ENCODE results near the gene B3GNT7. TPM values are rescaled to one million over a fixed set of nuclear protein-coding genes. Genes with fewer than 3 reads are reported as not detected.

B3GNT7 gene
- total RNA-seq, 2 donors from 2014 or later, result 13.0 to 32.3 TPM

- 93 to 96% methylated on average over 2 to 4 of the region's 4 CpGs for WGBS, 2 experiments (ENCODE audit: insufficient coverage in 1 of 2, insufficient read length in 1 of 2)
- Histone ChIP-seq H3K4me3 (ENCODE audit: low read length) (no peak overlapping the region), H3K27ac (ENCODE audit: low read depth, low read length) (no peak overlapping the region), H3K9ac (ENCODE audit: extremely low read depth, low read length, poor library complexity, severe bottlenecking) (no peak overlapping the region), H3K27me3 (ENCODE audit: control insufficient read depth, insufficient read depth, low read length, poor library complexity, severe bottlenecking) (no peaks in the 10 kb centered on the region), H3K36me3 (ENCODE audit: control insufficient read depth, insufficient read depth, low read length) (peaks cover 42% of the 10 kb centered on the region), H3K4me1 (ENCODE audit: control insufficient read depth, insufficient read depth, low read length) (peaks cover 7% of the 10 kb centered on the region), H3K9me3 (ENCODE audit: control insufficient read depth, low read length) (no peaks in the 10 kb centered on the region)
- peaks cover 20% of the 10 kb centered on the region for H3K4me1 Mint-ChIP-seq
- no peak for TF ChIP-seq CTCF (conservative IDR thresholded peaks at IDR 0.05)
- H3K27me3 Mint-ChIP-seq (ENCODE audit: insufficient read depth), result no peaks in the 10 kb centered on the region
- H3K36me3 Mint-ChIP-seq (ENCODE audit: low read depth), result peaks cover 25% of the 10 kb centered on the region
- no peak for DNase-seq
- no peaks in the 10 kb centered on the region for H3K9me3 Mint-ChIP-seq
- no peak overlapping the region for H3K4me3 Mint-ChIP-seq
- H3K27ac Mint-ChIP-seq, result no peak overlapping the region
Measured at GRCh38 chr2:231450548-231450989, 55.1 kb downstream of the B3GNT7 start.

Small RNAs within 50 kb of the gene (microRNA-seq; reads per million reads assigned to microRNA genes)
- not detected for gene MIR4777 (ENCODE audit: borderline microRNAs expressed)

Other genes with a start within 250 kb of the B3GNT7 start
- gene ARMC9, start 197.1 kb upstream of the B3GNT7 start, total RNA-seq, result 10 to 100 TPM; 41.7 to 51.5 TPM
- gene NCL, start 68.8 kb downstream of the B3GNT7 start, total RNA-seq, result 100 to 1,000 TPM; 774 to 785 TPM
- gene NMUR1, start 134.7 kb downstream of the B3GNT7 start, total RNA-seq, result under 1 TPM; 0.07 to 0.29 TPM
- gene TEX44, start 197.2 kb downstream of the B3GNT7 start, total RNA-seq, result not detected